ENCODE data around the gene SOAT1. TPM values are rescaled to one million over a fixed set of nuclear protein-coding genes. Genes with fewer than 3 reads are reported as not detected.

SOAT1 gene
- polyA plus RNA-seq, 4 donors: 1.1 to 15.4 (median 5.1) TPM

- DNase-seq (no peak), FAIRE-seq (no peak)
- WGBS, 3 donors: 67 to 81% (median 69%) methylated on average over 4 of the region's 4 CpGs
- peaks cover 2 to 8% (median 8%) of the 10 kb centered on the region in 3 donors for H3K4me1 ChIP-seq (ENCODE audit: control insufficient read depth in 3 of 3, insufficient read depth in 2 of 3, low read depth in 1 of 3, low read length in 2 of 3)
- H3K27me3 ChIP-seq (ENCODE audit: control insufficient read depth in 3 of 3, insufficient read depth in 3 of 3, low read length in 3 of 3): no peaks in the 10 kb centered on the region
- H3K27ac ChIP-seq (ENCODE audit: low read depth in 1 of 3, low read length in 2 of 3): no peak overlapping the region
- no peaks in the 10 kb centered on the region for H3K9me3 ChIP-seq (ENCODE audit: control insufficient read depth in 2 of 2, insufficient read depth in 1 of 2, low read depth in 1 of 2, low read length in 1 of 2)
- H3K4me3 ChIP-seq (ENCODE audit: low read depth in 1 of 3, low read length in 3 of 3): no peak overlapping the region
- H3K36me3 ChIP-seq (ENCODE audit: control insufficient read depth in 3 of 3, insufficient read depth in 2 of 3, low read depth in 1 of 3, low read length in 3 of 3): peaks cover 0 to 2% (median 0%) of the 10 kb centered on the region in 3 donors
These were observed 2.9 kb downstream of the SOAT1 start for GRCh38 chr1:179296356-179297104.

GRCh38 chr1:179297105-179297378 lies 3.4 kb downstream of the SOAT1 start:
- Histone ChIP-seq H3K27me3 (ENCODE audit: control insufficient read depth in 3 of 3, insufficient read depth in 3 of 3, low read length in 3 of 3) (no peaks in the 10 kb centered on the region), H3K27ac (ENCODE audit: low read depth in 1 of 3, low read length in 2 of 3) (no peak overlapping the region), H3K4me1 (ENCODE audit: control insufficient read depth in 3 of 3, insufficient read depth in 2 of 3, low read depth in 1 of 3, low read length in 2 of 3) (peaks cover 2 to 8% (median 8%) of the 10 kb centered on the region in 3 donors), H3K9me3 (ENCODE audit: control insufficient read depth in 2 of 2, insufficient read depth in 1 of 2, low read depth in 1 of 2, low read length in 1 of 2) (no peaks in the 10 kb centered on the region), H3K4me3 (ENCODE audit: low read depth in 1 of 3, low read length in 3 of 3) (no peak overlapping the region), H3K36me3 (ENCODE audit: control insufficient read depth in 3 of 3, insufficient read depth in 2 of 3, low read depth in 1 of 3, low read length in 3 of 3) (peaks cover 0 to 2% (median 0%) of the 10 kb centered on the region in 3 donors)
- no peak for DNase-seq
- WGBS, 3 donors: 80 to 89% (median 83%) methylated on average over 3 of the region's 3 CpGs
- no peak for FAIRE-seq

GRCh38 chr1:179298952-179299351 lies 5.4 kb downstream of the SOAT1 start:
- 77 to 87% (median 78%) methylated on average over 3 of the region's 3 CpGs for WGBS, 3 donors
- no peak for FAIRE-seq
- no peaks in the 10 kb centered on the region for H3K27me3 ChIP-seq (ENCODE audit: control insufficient read depth in 3 of 3, insufficient read depth in 3 of 3, low read length in 3 of 3)

DNA sequence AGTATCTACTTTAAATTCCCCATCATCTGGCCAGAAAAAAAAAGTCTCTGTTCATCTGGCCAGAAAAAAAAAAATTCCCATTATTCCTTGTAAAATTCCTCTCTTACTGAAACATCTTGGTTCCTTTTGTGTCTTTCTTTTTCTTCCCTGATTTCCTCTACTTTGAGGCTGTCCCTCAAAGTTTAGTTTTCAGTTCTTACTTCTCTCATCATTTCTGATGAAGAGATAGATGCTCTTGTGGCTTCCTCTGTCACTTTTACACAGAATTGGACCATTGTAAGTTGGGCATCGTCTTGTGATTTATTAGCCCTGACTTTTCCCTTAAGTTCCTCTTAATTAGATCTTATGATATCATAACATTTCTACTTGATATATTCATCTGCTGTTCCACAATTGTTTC lies 6.5 kb downstream of the SOAT1 start:
- Histone ChIP-seq H3K27ac (ENCODE audit: low read depth in 1 of 3, low read length in 2 of 3) (no peak overlapping the region), H3K4me1 (ENCODE audit: control insufficient read depth in 3 of 3, insufficient read depth in 2 of 3, low read depth in 1 of 3, low read length in 2 of 3) (peaks cover 2 to 3% (median 2%) of the 10 kb centered on the region in 3 donors), H3K9me3 (ENCODE audit: control insufficient read depth in 2 of 2, insufficient read depth in 1 of 2, low read depth in 1 of 2, low read length in 1 of 2) (no peaks in the 10 kb centered on the region), H3K27me3 (ENCODE audit: control insufficient read depth in 3 of 3, insufficient read depth in 3 of 3, low read length in 3 of 3) (no peaks in the 10 kb centered on the region), H3K36me3 (ENCODE audit: control insufficient read depth in 3 of 3, insufficient read depth in 2 of 3, low read depth in 1 of 3, low read length in 3 of 3) (peaks cover 0 to 11% (median 0%) of the 10 kb centered on the region in 3 donors), H3K4me3 (ENCODE audit: low read depth in 1 of 3, low read length in 3 of 3) (no peak overlapping the region)
- DNase-seq (no peak), FAIRE-seq (no peak)
- WGBS, 3 donors: 51 to 81% (median 65%) methylated on average over 1 of the region's 1 CpG

More at GRCh38 chr1:179298952-179299351, 5.4 kb downstream of the SOAT1 start:
- H3K4me3 ChIP-seq (ENCODE audit: low read depth in 1 of 3, low read length in 3 of 3): no peak overlapping the region
- no peaks in the 10 kb centered on the region for H3K9me3 ChIP-seq (ENCODE audit: control insufficient read depth in 2 of 2, insufficient read depth in 1 of 2, low read depth in 1 of 2, low read length in 1 of 2)
- H3K36me3 ChIP-seq (ENCODE audit: control insufficient read depth in 3 of 3, insufficient read depth in 2 of 3, low read depth in 1 of 3, low read length in 3 of 3): peaks cover 0 to 2% (median 0%) of the 10 kb centered on the region in 3 donors
- DNase-seq: peak in 1 of 2 donors; percentile 45
- no peak overlapping the region for H3K27ac ChIP-seq (ENCODE audit: low read depth in 1 of 3, low read length in 2 of 3)
- H3K4me1 ChIP-seq (ENCODE audit: control insufficient read depth in 3 of 3, insufficient read depth in 2 of 3, low read depth in 1 of 3, low read length in 2 of 3): peaks cover 2 to 8% (median 6%) of the 10 kb centered on the region in 3 donors

GRCh38 chr1:179302070-179302469 lies 8.5 kb downstream of the SOAT1 start:
- Histone ChIP-seq H3K4me3 (ENCODE audit: low read depth in 1 of 3, low read length in 3 of 3) (no peak overlapping the region), H3K36me3 (ENCODE audit: control insufficient read depth in 3 of 3, insufficient read depth in 2 of 3, low read depth in 1 of 3, low read length in 3 of 3) (peaks cover 0 to 12% (median 0%) of the 10 kb centered on the region in 3 donors), H3K9me3 (ENCODE audit: control insufficient read depth in 2 of 2, insufficient read depth in 1 of 2, low read depth in 1 of 2, low read length in 1 of 2) (no peaks in the 10 kb centered on the region), H3K27me3 (ENCODE audit: control insufficient read depth in 3 of 3, insufficient read depth in 3 of 3, low read length in 3 of 3) (no peaks in the 10 kb centered on the region), H3K4me1 (ENCODE audit: control insufficient read depth in 3 of 3, insufficient read depth in 2 of 3, low read depth in 1 of 3, low read length in 2 of 3) (no peaks in the 10 kb centered on the region), H3K27ac (ENCODE audit: low read depth in 1 of 3, low read length in 2 of 3) (no peak overlapping the region)
- 77 to 95% (median 87%) methylated on average over 3 of the region's 3 CpGs for WGBS, 3 donors
- DNase-seq (no peak), FAIRE-seq (no peak)

GRCh38 chr1:179303200-179303785 lies 9.7 kb downstream of the SOAT1 start:
- Histone ChIP-seq H3K9me3 (ENCODE audit: control insufficient read depth in 2 of 2, insufficient read depth in 1 of 2, low read depth in 1 of 2, low read length in 1 of 2) (no peaks in the 10 kb centered on the region), H3K27me3 (ENCODE audit: control insufficient read depth in 3 of 3, insufficient read depth in 3 of 3, low read length in 3 of 3) (no peaks in the 10 kb centered on the region), H3K36me3 (ENCODE audit: control insufficient read depth in 3 of 3, insufficient read depth in 2 of 3, low read depth in 1 of 3, low read length in 3 of 3) (peaks cover 0 to 12% (median 1%) of the 10 kb centered on the region in 3 donors), H3K4me1 (ENCODE audit: control insufficient read depth in 3 of 3, insufficient read depth in 2 of 3, low read depth in 1 of 3, low read length in 2 of 3) (no peaks in the 10 kb centered on the region), H3K27ac (ENCODE audit: low read depth in 1 of 3, low read length in 2 of 3) (no peak overlapping the region), H3K4me3 (ENCODE audit: low read depth in 1 of 3, low read length in 3 of 3) (no peak overlapping the region)
- peak in 1 of 2 donors; percentile 63 for DNase-seq
- 45 to 71% (median 51%) methylated on average over 3 of the region's 3 CpGs for WGBS, 3 donors
- FAIRE-seq: no peak

DNA sequence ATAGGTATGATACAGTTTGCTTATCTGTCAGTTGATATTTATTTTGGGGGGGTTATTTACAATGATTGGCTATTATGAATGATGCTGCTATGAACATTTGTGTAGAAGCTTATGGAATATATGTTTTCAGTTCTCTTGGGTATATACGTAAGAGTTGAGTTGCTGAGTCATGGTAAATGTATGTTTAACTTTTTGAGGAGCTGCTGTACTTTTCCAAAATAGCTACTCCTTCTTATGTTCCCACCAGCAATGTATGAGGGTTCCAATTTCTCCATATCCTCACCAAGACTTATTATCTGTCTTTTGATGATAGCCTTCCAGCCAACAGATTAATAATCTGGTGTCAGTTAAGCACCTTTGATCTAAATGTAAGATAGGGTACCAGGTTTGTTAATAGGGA lies 11.9 kb downstream of the SOAT1 start:
- peaks cover 0 to 16% (median 1%) of the 10 kb centered on the region in 3 donors for H3K36me3 ChIP-seq (ENCODE audit: control insufficient read depth in 3 of 3, insufficient read depth in 2 of 3, low read depth in 1 of 3, low read length in 3 of 3)
- WGBS, 3 donors: 88 to 97% (median 92%) methylated on average over 1 of the region's 1 CpG
- no peaks in the 10 kb centered on the region for H3K27me3 ChIP-seq (ENCODE audit: control insufficient read depth in 3 of 3, insufficient read depth in 3 of 3, low read length in 3 of 3)
- FAIRE-seq (no peak), DNase-seq (no peak)
- H3K4me1 ChIP-seq (ENCODE audit: control insufficient read depth in 3 of 3, insufficient read depth in 2 of 3, low read depth in 1 of 3, low read length in 2 of 3): no peaks in the 10 kb centered on the region
- no peaks in the 10 kb centered on the region for H3K9me3 ChIP-seq (ENCODE audit: control insufficient read depth in 2 of 2, insufficient read depth in 1 of 2, low read depth in 1 of 2, low read length in 1 of 2)
- no peak overlapping the region for H3K4me3 ChIP-seq (ENCODE audit: low read depth in 1 of 3, low read length in 3 of 3)
- no peak overlapping the region for H3K27ac ChIP-seq (ENCODE audit: low read depth in 1 of 3, low read length in 2 of 3)

DNA sequence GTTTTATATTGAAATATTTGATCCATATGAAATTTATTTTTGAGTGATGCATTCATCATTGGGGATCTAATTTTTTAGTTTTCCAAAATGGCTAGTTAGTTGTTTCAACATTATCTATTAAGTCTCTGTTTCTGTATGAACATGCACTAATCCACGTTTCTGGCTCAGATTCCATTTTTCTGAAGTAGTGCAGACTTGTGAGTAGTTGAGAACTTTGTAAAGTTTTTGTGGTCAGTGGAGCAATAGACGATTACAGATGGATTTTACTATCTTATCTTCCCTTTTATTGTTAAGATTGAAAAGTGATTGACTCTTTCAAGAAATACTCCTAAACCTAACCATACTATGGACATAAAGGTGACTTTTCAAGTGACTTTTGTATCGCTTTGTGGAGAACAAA lies 16.7 kb downstream of the SOAT1 start:
- 52 to 76% (median 71%) methylated on average over 3 of the region's 3 CpGs for WGBS, 3 donors
- no peak overlapping the region for H3K27ac ChIP-seq (ENCODE audit: low read depth in 1 of 3, low read length in 2 of 3)
- no peak for DNase-seq

More for the DNA sequence above, 16.7 kb downstream of the SOAT1 start:
- H3K36me3 ChIP-seq (ENCODE audit: control insufficient read depth in 3 of 3, insufficient read depth in 2 of 3, low read depth in 1 of 3, low read length in 3 of 3): peaks cover 1 to 15% (median 2%) of the 10 kb centered on the region in 3 donors
- H3K27me3 ChIP-seq (ENCODE audit: control insufficient read depth in 3 of 3, insufficient read depth in 3 of 3, low read length in 3 of 3): no peaks in the 10 kb centered on the region
- H3K4me1 ChIP-seq (ENCODE audit: control insufficient read depth in 3 of 3, insufficient read depth in 2 of 3, low read depth in 1 of 3, low read length in 2 of 3): no peaks in the 10 kb centered on the region
- H3K9me3 ChIP-seq (ENCODE audit: control insufficient read depth in 2 of 2, insufficient read depth in 1 of 2, low read depth in 1 of 2, low read length in 1 of 2): no peaks in the 10 kb centered on the region
- no peak for FAIRE-seq
- H3K4me3 ChIP-seq (ENCODE audit: low read depth in 1 of 3, low read length in 3 of 3): no peak overlapping the region

All from small intestine (tissue), 7 donors.